ENCODE measurements around the gene BRSK2.

BRSK2 gene

GRCh38 chr11:1435820-1436467 is 46.2 kb downstream of the BRSK2 start:
- no peak for DNase-seq

- DNase-seq, result no peak
These were observed 46.8 kb downstream of the BRSK2 start for GRCh38 chr11:1436468-1437039.

GRCh38 chr11:1437500-1437899 is 47.8 kb downstream of the BRSK2 start:
- DNase-seq, result no peak

DNA sequence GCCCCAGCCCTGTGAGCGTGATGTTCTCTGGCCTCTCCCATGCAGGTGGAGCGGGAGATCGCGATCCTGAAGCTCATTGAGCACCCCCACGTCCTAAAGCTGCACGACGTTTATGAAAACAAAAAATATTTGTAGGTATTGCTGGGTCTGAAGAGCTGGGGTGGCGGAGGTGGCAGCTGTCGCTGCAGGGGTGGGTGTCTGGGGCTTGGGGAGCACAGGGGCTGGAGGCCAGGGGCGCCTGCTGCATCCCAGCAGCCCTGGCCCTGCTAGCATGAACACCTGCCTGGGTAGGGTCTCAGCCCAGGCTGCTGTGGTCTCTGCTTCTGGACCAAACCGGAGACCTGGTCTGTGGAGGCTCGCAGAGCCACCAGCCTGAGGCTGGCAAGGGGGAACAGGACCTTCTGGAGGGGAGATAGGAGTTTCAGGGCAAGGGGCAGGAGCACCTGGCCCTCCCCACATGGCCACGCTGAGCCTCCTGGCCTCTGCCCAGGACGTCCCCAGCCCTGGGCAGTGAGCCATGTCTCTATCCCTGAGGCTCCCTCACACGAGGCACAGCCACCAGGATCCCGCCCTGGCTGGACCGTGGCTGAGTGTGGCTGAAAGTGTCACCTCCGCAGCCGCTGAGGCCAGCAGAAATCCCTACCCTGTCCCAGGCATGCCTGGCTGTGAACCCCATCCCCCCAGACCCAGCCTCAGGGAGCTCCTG is 48.7 kb downstream of the BRSK2 start:
- no peak for DNase-seq

DNA sequence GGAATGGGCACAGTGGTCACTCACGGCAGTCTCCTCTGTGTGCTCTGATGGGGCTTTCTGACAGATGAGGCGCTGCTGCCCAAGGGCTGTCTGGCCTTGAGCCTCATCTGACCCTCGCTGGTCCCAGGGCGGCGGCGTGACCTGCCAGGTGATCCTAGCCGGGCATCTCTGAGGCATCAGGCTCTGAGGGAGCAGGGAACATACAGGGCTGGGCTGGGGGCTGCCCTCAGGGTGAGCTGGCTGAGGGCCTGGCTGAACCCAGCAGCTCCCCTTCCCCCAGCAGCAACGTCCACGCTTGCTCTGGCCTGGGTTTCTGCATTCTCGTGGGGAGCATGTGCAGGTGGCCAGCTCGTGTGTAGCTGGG is 49.2 kb downstream of the BRSK2 start:
- no peak for DNase-seq

- DNase-seq, result no peak
These were observed 49.6 kb downstream of the BRSK2 start for GRCh38 chr11:1439341-1439740.

DNA sequence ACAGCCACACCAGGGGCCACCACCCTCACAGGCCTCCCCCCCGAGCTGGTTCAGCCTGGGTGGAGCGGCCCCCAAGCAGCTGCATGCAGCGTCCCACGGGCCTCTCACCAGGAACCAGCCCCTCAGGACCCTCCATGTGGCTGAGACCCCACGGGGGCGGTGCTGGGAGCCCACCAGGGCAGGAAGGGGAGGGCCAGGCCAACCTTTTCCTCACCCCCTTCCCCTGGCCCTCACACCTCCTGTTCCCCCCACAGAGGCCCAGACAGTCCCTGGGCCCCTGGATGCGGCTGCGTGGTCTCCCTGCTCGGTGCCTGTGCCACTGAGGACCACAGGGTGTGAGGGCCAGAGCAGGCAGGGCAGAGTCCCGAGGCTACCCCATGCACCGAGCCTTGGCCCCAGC is 50.3 kb downstream of the BRSK2 start:
- no peak for DNase-seq

- DNase-seq, result no peak
These were observed 50.8 kb downstream of the BRSK2 start for GRCh38 chr11:1440496-1440895.

- peak in 8 of 56 donors; percentile 5 to 51 (median 31) for DNase-seq
These were observed 52.4 kb downstream of the BRSK2 start for GRCh38 chr11:1442163-1442562.

GRCh38 chr11:1442807-1443366 is 53.2 kb downstream of the BRSK2 start:
- no peak for DNase-seq

GRCh38 chr11:1443737-1444136 is 54.0 kb downstream of the BRSK2 start:
- no peak for DNase-seq

DNA sequence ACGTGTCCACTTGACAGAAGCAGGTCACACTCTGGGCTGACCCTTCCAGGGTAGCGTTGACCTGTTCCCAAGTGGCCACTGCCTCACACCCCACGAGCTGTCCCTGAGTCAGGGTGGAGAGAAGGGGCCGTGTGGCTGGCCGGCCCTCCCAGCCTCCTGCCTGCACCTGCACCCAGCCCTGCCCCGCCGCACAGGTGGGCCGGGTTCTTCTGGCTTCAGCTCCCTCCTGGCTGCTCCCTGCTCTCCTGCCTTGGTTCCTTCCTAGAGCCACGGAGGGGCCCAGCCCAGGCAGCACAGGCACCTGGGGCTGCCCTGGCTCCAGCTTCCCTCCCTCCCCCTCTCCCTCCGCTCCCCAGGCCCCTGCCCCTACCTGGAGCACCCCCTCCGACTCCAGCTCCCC is 54.6 kb downstream of the BRSK2 start:
- DNase-seq, result no peak

GRCh38 chr11:1444823-1445422 is 55.2 kb downstream of the BRSK2 start:
- no peak for DNase-seq

- no peak for DNase-seq
These were observed 56.2 kb downstream of the BRSK2 start for GRCh38 chr11:1445741-1446445.

DNA sequence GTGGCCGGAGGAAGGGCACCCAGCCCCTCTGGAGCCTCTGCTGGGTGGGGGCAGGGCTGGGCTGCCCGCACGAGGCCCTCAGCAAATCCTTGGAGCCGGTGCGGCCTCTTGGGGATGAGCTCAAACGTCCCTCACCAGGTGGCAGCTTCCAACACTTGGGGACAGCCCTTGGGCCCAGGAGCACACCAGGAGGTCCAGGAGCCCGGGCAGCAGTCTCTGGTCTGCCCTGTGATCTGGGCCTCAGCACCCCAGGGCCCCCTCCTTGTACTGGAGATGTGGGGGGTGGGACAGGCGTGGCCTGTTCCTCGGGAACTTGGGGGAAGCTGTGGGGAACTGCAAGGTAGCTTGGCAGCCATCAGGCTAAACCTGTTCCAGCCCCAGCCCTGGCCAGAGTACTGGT is 56.9 kb downstream of the BRSK2 start:
- DNase-seq, result no peak

DNA sequence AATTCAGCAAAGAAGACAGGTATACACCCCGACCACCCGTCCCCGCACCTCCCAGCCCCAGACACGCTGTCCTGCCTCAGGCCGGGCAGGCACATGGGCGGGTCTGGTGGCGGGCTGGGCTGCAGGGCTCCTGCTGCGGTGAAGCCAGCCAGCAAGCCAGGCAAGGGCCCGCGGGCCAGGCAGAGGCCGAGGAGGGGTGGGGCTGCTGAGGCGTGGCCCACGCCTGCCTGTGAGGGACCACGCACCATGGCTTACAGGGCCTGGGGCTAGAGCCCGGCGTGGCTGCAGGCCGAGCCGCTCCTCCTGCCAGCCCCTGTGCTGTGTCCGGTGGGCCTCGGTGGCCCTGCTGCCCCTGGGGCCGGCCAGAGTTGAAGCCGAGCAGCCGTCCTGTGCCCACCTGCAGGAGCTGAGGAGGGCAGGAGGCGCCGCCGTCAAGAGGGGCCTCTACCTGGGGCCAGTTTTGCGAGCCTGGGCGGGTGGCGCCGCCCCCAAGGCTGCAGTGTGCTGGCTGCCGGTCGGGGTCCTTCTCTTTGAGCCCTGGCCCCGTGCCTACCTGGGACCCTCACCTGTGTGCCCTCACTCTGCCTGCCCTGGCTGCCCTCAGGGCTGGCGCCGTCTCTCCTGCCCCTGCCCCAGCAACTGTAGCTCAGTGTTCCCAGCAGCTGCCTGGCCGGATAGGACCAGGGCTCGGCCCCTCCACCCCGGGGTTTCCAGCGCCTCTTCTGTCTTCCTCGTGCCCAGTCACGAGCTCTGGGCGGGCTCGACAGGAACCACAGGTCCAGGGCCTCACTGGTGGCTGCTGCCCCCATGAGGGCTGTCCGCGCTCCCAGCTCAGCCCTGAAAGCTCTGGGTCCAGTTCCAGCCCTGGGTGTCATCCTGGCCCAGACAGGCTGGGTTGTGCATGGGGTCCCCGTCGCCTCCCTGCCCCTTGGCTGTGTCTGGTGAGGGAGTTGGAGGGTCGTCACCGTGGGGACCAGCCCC is 58.4 kb downstream of the BRSK2 start:
- peak in 20 of 56 donors; percentile 15 to 76 (median 43) for DNase-seq

GRCh38 chr11:1448882-1449281 is 59.1 kb downstream of the BRSK2 start:
- DNase-seq, result peak in 6 of 56 donors; percentile 20 to 45 (median 34)

GRCh38 chr11:1449490-1450243 is 59.9 kb downstream of the BRSK2 start:
- DNase-seq, result no peak

- DNase-seq, result no peak
These were observed 60.7 kb downstream of the BRSK2 start for GRCh38 chr11:1450344-1450875.

Measured in amygdala (tissue), 56 donors.